DMS153 treated with DMSO at 0.1 percent for 48 hours (cell line): ENCODE results near the gene CNGA4.
"Not testable (repeated sequence)": the region's sequence is repeated elsewhere in the genome, so short reads cannot be mapped to it uniquely, and the experiment has no call there.

Source experiments
- DNase-seq: peaks from one replicate; lab custom pipeline; 2025; ENCODE audit not compliant: unreplicated experiment; lab: John Stamatoyannopoulos, UW

The CNGA4 gene

GRCh38 chr11:6260207-6260726 is 21.4 kb downstream of the CNGA4 start:
- no peak for DNase-seq

- no peak for DNase-seq
These were observed 24.8 kb downstream of the CNGA4 start for GRCh38 chr11:6263662-6264061.

GRCh38 chr11:6268820-6269219 is 29.9 kb downstream of the CNGA4 start:
- DNase-seq: no peak

GRCh38 chr11:6269994-6270393 is 31.1 kb downstream of the CNGA4 start:
- DNase-seq: no peak

GRCh38 chr11:6270584-6271246 is 31.8 kb downstream of the CNGA4 start:
- no peak for DNase-seq

GRCh38 chr11:6271598-6271997 is 32.7 kb downstream of the CNGA4 start:
- no peak for DNase-seq

GRCh38 chr11:6273188-6273587 is 34.3 kb downstream of the CNGA4 start:
- DNase-seq: no peak

GRCh38 chr11:6280809-6281208 is 41.9 kb downstream of the CNGA4 start:
- not testable (repeated sequence) for DNase-seq

- DNase-seq: no peak
These were observed 44.6 kb downstream of the CNGA4 start for GRCh38 chr11:6283453-6284023.

GRCh38 chr11:6284250-6284649 is 45.4 kb downstream of the CNGA4 start:
- DNase-seq: no peak

- DNase-seq: no peak
These were observed 46.1 kb downstream of the CNGA4 start for GRCh38 chr11:6285019-6285418.
